HepG2 (cell line): ENCODE measurements around the gene GRIK5. TPM values are rescaled to one million over a fixed set of nuclear protein-coding genes. Genes with fewer than 3 reads are reported as not detected.

Source experiments
- ATAC-seq: fragments of 200-7000 bp; cut with Tn5 transposase; 3 replicates; pipeline ENCODE4 v1.9.1; 2020; ENCODE audit warnings: mild to moderate bottlenecking, moderate library complexity
- BruUV-seq: library from RNA; stranded (reverse); fragments of 400-500 nt; replicated peaks from 2 replicates; lab custom pipeline; 2021; lab: Mats Ljungman, UMichigan
- CTCF ChIA-PET: fragments of 300-600 bp; formaldehyde crosslinking; extraction: SDS; loops from one replicate; lab custom pipeline; 2021; ENCODE audit warnings: low total read pairs, inconsistent platforms, low intra/inter-chr PET ratio; lab: Yijun Ruan, JAX
- POLR2A ChIA-PET: fragments of 350-600 bp; sonication (Branson Sonifier 250); formaldehyde crosslinking; loops from one replicate; lab custom pipeline; 2020; ENCODE audit warnings: antibody characterized with exemption, inconsistent platforms; lab: Yijun Ruan, JAX
- DNase-seq: peaks from one replicate; pipeline ENCODE4 v3.0.0-alpha.2; 2015; ENCODE audit warnings: low spot score
- FAIRE-seq: peaks from 3 replicates; lab custom pipeline; 2011; peaks lifted over from hg19 to GRCh38; lab: Jason Lieb, UNC
- H2AFZ ChIP-seq: one replicate; pipeline ENCODE4 v1.6.1; 2011; ENCODE audit warnings: low read length, inconsistent platforms
- H3K27ac ChIP-seq: fragments of 300-600 bp; 3 replicates; pipeline ENCODE4 v1.8.0; 2011; ENCODE audit warnings: mixed run types, mild to moderate bottlenecking, mixed read lengths, low read length, inconsistent platforms; ENCODE audit not compliant: insufficient read depth; ENCODE audit errors: extremely low read length
- H3K27me3 ChIP-seq, 2 experiments: fragments of 200-600 bp in 1 of 2; 2 replicates in 1 of 2; 3 replicates in 1 of 2; pipeline versions ENCODE4 v1.6.0 to v1.8.0; 2011; ENCODE audit warnings: low read length in 2 of 2, mild to moderate bottlenecking in 2 of 2, moderate library complexity in 2 of 2, inconsistent platforms in 1 of 2; ENCODE audit not compliant: insufficient read depth in 2 of 2, control insufficient read depth in 1 of 2
- H3K36me3 ChIP-seq, 2 experiments: fragments of 200-600 bp in 1 of 2; replicated peaks in 1 of 2; 2 replicates in 1 of 2; 3 replicates in 1 of 2; pipeline versions ENCODE4 v1.5.1 to v1.8.0; 2011; ENCODE audit warnings: low read length in 2 of 2, inconsistent platforms in 1 of 2; ENCODE audit not compliant: insufficient read depth in 2 of 2, control insufficient read depth in 1 of 2
- H3K4me1 ChIP-seq: 2 replicates; pipeline ENCODE4 v1.5.1; 2012; ENCODE audit warnings: low read length, inconsistent platforms; ENCODE audit not compliant: insufficient read depth
- H3K4me2 ChIP-seq: 2 replicates; pipeline ENCODE4 v1.6.0; 2011; ENCODE audit warnings: low read depth, low read length, inconsistent platforms
- H3K4me3 ChIP-seq, 3 experiments: fragments of 200-600 bp in 1 of 3; sonication (generic), shearing (Covaris generic) in 1 of 3; replicated peaks in 1 of 3; 2 replicates each; pipeline ENCODE4 v1.5.1; 2011 to 2016; ENCODE audit warnings: low read length in 3 of 3, inconsistent platforms in 2 of 3, low read depth in 2 of 3, mild to moderate bottlenecking in 2 of 3, control low read depth in 1 of 3, mixed read lengths in 1 of 3; ENCODE audit not compliant: insufficient read depth in 1 of 3
- H3K79me2 ChIP-seq: one replicate; pipeline ENCODE4 v1.6.1; 2011; ENCODE audit warnings: low read length, inconsistent platforms; ENCODE audit not compliant: insufficient read depth
- H3K9ac ChIP-seq: 2 replicates; pipeline ENCODE4 v1.6.0; 2011; ENCODE audit warnings: mild to moderate bottlenecking, low read depth, low read length, inconsistent platforms; ENCODE audit not compliant: insufficient read depth
- H3K9me3 ChIP-seq: 2 replicates; pipeline ENCODE4 v1.5.1; 2012; ENCODE audit warnings: mild to moderate bottlenecking, low read length
- H4K20me1 ChIP-seq: 2 replicates; pipeline ENCODE4 v1.6.0; 2011; ENCODE audit warnings: inconsistent platforms, mild to moderate bottlenecking, low read length, moderate library complexity; ENCODE audit not compliant: insufficient read depth
- ARNT ChIP-seq: fragments of 450-650 bp; IDR thresholded peaks from 2 replicates; pipeline ENCODE4 v1.6.1; 2017
- ARNTL ChIP-seq: sonication (generic); formaldehyde crosslinking; IDR thresholded peaks from 2 replicates; pipeline ENCODE4 v1.4.0; 2020; ENCODE audit warnings: mild to moderate bottlenecking, missing genetic modification reagents
- DMAP1 ChIP-seq: IDR thresholded peaks from 2 replicates; pipeline ENCODE4 v1.6.1; 2016
- DPF2 ChIP-seq: sonication (generic); formaldehyde crosslinking; IDR thresholded peaks from 2 replicates; pipeline ENCODE4 v1.4.0; 2020; ENCODE audit warnings: mild to moderate bottlenecking, low read depth, missing genetic modification reagents, borderline replicate concordance
- ETV6 ChIP-seq: sonication (generic); formaldehyde crosslinking; conservative IDR thresholded peaks from 2 replicates; pipeline ENCODE4 v1.4.0; 2020; ENCODE audit warnings: missing genetic modification reagents
- FOXP4 ChIP-seq: sonication (generic); formaldehyde crosslinking; IDR thresholded peaks from 2 replicates; pipeline ENCODE4 v1.4.0; 2020; ENCODE audit warnings: missing genetic modification reagents
- REST ChIP-seq, 2 experiments: IDR thresholded peaks; 2 replicates each; pipeline ENCODE4 v1.6.1; 2011 to 2012; ENCODE audit warnings: low read length in 2 of 2, borderline replicate concordance in 1 of 2, low read depth in 1 of 2, mild to moderate bottlenecking in 1 of 2, moderate library complexity in 1 of 2
- SKIL ChIP-seq: sonication (generic); formaldehyde crosslinking; IDR thresholded peaks from 2 replicates; pipeline ENCODE4 v1.8.0; 2022; ENCODE audit warnings: missing genetic modification reagents, mild to moderate bottlenecking, moderate library complexity, borderline replicate concordance
- THAP9 ChIP-seq: sonication (generic); formaldehyde crosslinking; IDR thresholded peaks from 2 replicates; pipeline ENCODE4; 2020; ENCODE audit warnings: missing genetic modification reagents, mild to moderate bottlenecking, borderline replicate concordance
- TOPORS ChIP-seq: sonication (generic); formaldehyde crosslinking; IDR thresholded peaks from 2 replicates; pipeline ENCODE4 v1.8.0; 2023; ENCODE audit warnings: mild to moderate bottlenecking, missing genetic modification reagents
- ZNF30 ChIP-seq: sonication (generic); formaldehyde crosslinking; IDR thresholded peaks from 2 replicates; pipeline ENCODE4 v1.5.0; 2020; ENCODE audit warnings: mild to moderate bottlenecking, missing genetic modification reagents
- WGBS: methylation state at CpG from one replicate; pipeline ENCODE4 v1.1.6; 2017; ENCODE audit warnings: low lambda C conversion rate; 5-methylcytosine and 5-hydroxymethylcytosine counted together
- in situ Hi-C: cut with HindIII; loops from 2 replicates; pipeline ENCODE4 v1.10.0; 2017; ENCODE audit warnings: low pct_unique_long_range_greater_than_20kb; ENCODE audit not compliant: extremely low pct_ligation_motif_present
- intact Hi-C: fragments of 100-400 bp; cut with micrococcal nuclease; formaldehyde crosslinking; loops from one replicate; pipeline ENCODE4 v1.10.0; 2022; ENCODE audit not compliant: unreplicated experiment
- polyA plus RNA-seq, 8 experiments: library from polyadenylated mRNA; depleted of rRNA in 3 of 8; stranded (reverse) in 7 of 8; unstranded in 1 of 8; fragments of >200 nt; fragmentation: Illumina TruSeq in 4 of 8; extraction: Trizol in 4 of 8; gene quantifications; 2 replicates each; pipeline versions ENCODE4 v1.2.1 to v1.2.3, GENCODE V29; 2011 to 2016; ENCODE audit warnings: low read depth in 4 of 8, missing spikeins in 1 of 8, mixed read lengths in 1 of 8; ENCODE audit not compliant: insufficient read depth in 1 of 8
- total RNA-seq, 5 experiments: library from RNA; depleted of rRNA; stranded (reverse); fragments of >200 nt; fragmentation: Illumina TruSeq; extraction: Trizol; gene quantifications; 2 replicates each; pipeline ENCODE4 v1.2.3, GENCODE V29; 2016; ENCODE audit warnings: low read depth in 1 of 5

The GRIK5 gene
- total and polyA plus RNA-seq, 2 of the 13 experiments (the other 11 are each of a cell fraction or from before 2014, with no cell fraction given), result not detected

- TF ChIP-seq TOPORS, result no peak
Measured at GRCh38 chr19:42005504-42005903, 64.5 kb downstream of the GRIK5 start (continued).

GRCh38 chr19:42003506-42004294, 66.3 kb downstream of the GRIK5 start:
- no peak overlapping the region for H3K4me2 ChIP-seq
- 12% methylated on average over 13 of the region's 21 CpGs for WGBS
- H3K4me3 ChIP-seq, result no peak overlapping the region
- H3K4me1 ChIP-seq, result no peaks in the 10 kb centered on the region
- ChIA-PET CTCF (no interaction called here), POLR2A (no interaction called here)
- no peak for ATAC-seq
- no peak overlapping the region for H3K9ac ChIP-seq
- no peak overlapping the region for H2AFZ ChIP-seq
- H3K9me3 ChIP-seq, result no peaks in the 10 kb centered on the region
- FAIRE-seq, result no peak
- H4K20me1 ChIP-seq, result 0 out of 2 replicates have a peak, but pooled peaks cover 6% of the 10 kb centered on the region
- intact Hi-C loops, result no loop called here
- BruUV-seq, result no TSS peak
- H3K36me3 ChIP-seq, result no peaks in the 10 kb centered on the region
- no peaks in the 10 kb centered on the region for H3K79me2 ChIP-seq
- no peak for DNase-seq
- in situ Hi-C loops, result no loop called here
- peaks cover 10 to 67% of the 10 kb centered on the region in 2 experiments; a peak in 4 of 5 replicates for H3K27me3 ChIP-seq
- no peak overlapping the region for H3K27ac ChIP-seq
- no peak for TF ChIP-seq ARNT
- no peak for TF ChIP-seq SKIL (CRISPR knock-in tag)
- TF ChIP-seq ETV6 (CRISPR knock-in tag), result no peak
- no peak for TF ChIP-seq ARNTL (CRISPR knock-in tag)
- no peak for TF ChIP-seq THAP9 (CRISPR knock-in tag)
- no peak for TF ChIP-seq ZNF30 (CRISPR knock-in tag)
- no peak for TF ChIP-seq REST (IDR thresholded peaks at IDR 0.05; ENCODE audit: borderline replicate concordance in 1 of 2, low read depth in 1 of 2, low read length in 2 of 2)
- no peak for TF ChIP-seq DMAP1 (CRISPR knock-in tag)
- no peak for TF ChIP-seq FOXP4 (CRISPR knock-in tag)
- TF ChIP-seq DPF2 (CRISPR knock-in tag), result no peak
